Left lung (tissue), 10 donors: ENCODE results near the gene KLHL14. TPM values are rescaled to one million over a fixed set of nuclear protein-coding genes. Genes with fewer than 3 reads are reported as not detected.
"Not testable (repeated sequence)": the region's sequence is repeated elsewhere in the genome, so short reads cannot be mapped to it uniquely, and the experiment has no call there.

Experiments used
- ATAC-seq: fragments of 200-7000 bp; cut with Tn5 transposase; one replicate; pipeline ENCODE4 v1.9.1; 2020; ENCODE audit warnings: moderate library complexity
- DNase-seq, 4 donors: peaks; one replicate each; pipeline ENCODE4 v3.0.0-alpha.2; 2013 to 2020
- H3K27ac ChIP-seq, 2 donors: fragments of 200-600 bp; sonication (generic) in 1 of 2; one replicate each; pipeline versions ENCODE4 v1.5.0 to v1.8.0; 2020 to 2021
- H3K27me3 ChIP-seq, 2 donors: fragments of 200-600 bp; sonication (generic) in 1 of 2; one replicate each; pipeline versions ENCODE4 v1.5.0 to v1.8.0; 2020 to 2021
- H3K36me3 ChIP-seq, 2 donors: fragments of 200-600 bp; sonication (generic) in 1 of 2; one replicate each; pipeline versions ENCODE4 v1.5.0 to v1.8.0; 2020 to 2021
- H3K4me1 ChIP-seq, 2 donors: fragments of 200-600 bp; one replicate each; pipeline ENCODE4 v1.8.0; 2021
- H3K4me3 ChIP-seq, 2 donors: fragments of 200-600 bp; sonication (generic) in 1 of 2; one replicate each; pipeline versions ENCODE4 v1.5.0 to v1.8.0; 2020 to 2021; ENCODE audit warnings: mild to moderate bottlenecking in 1 of 2
- H3K9me3 ChIP-seq, 2 donors: fragments of 200-600 bp; sonication (generic) in 1 of 2; one replicate each; pipeline versions ENCODE4 v1.5.0 to v1.8.0; 2020 to 2021
- CTCF ChIP-seq, 2 donors: fragments of 200-600 bp; sonication (generic) in 1 of 2; IDR thresholded peaks; one replicate each; pipeline versions ENCODE4 v1.5.0 to v1.8.0; 2021; ENCODE audit warnings: antibody characterized with exemption in 2 of 2
- intact Hi-C, 2 donors: fragments of 100-400 bp; cut with DNase I; formaldehyde crosslinking; loops; one replicate each; pipeline versions ENCODE4 v1.11.2 to v1.14.2; 2022
- polyA plus RNA-seq, 6 donors: library from polyadenylated mRNA; unstranded; fragments of 120-200 nt; gene quantifications; one replicate each; pipeline ENCODE4 v1.2.1, GENCODE V29; 2013; ENCODE audit not compliant: insufficient read length in 6 of 6
- total RNA-seq, 2 donors: library from RNA; stranded (reverse); fragmentation: NEBNext Ultra II Directional; extraction: Animal tissue kit (Norgen Biotek cat#: 25700); gene quantifications; one replicate each; pipeline ENCODE4 v1.2.1, GENCODE V29; 2021
- donor health status: DM: no; HTN: yes; CAD: no.
- donor health status: DM: no; HTN: no; CAD: no.

Gene KLHL14
- total and polyA plus RNA-seq, 8 donors, result 0.20 to 1.4 (median 1.2) TPM

GRCh38 chr18:32802591-32803451 is 30.0 kb upstream of the KLHL14 start:
- Histone ChIP-seq H3K27ac (no peak overlapping the region), H3K9me3 (peaks cover 0 to 13% of the 10 kb centered on the region in 2 donors), H3K36me3 (no peaks in the 10 kb centered on the region), H3K4me3 (no peak overlapping the region), H3K27me3 (no peaks in the 10 kb centered on the region), H3K4me1 (no peaks in the 10 kb centered on the region)
- ATAC-seq, result no peak
- no peak for TF ChIP-seq CTCF (IDR thresholded peaks at IDR 0.05)
- intact Hi-C loops, result no loop called here
- DNase-seq, result no peak

- ATAC-seq, result no peak
- Histone ChIP-seq H3K4me3 (no peak overlapping the region), H3K27ac (no peak overlapping the region), H3K9me3 (peaks cover 0 to 13% of the 10 kb centered on the region in 2 donors), H3K4me1 (no peaks in the 10 kb centered on the region), H3K36me3 (no peaks in the 10 kb centered on the region), H3K27me3 (no peaks in the 10 kb centered on the region)
- no peak for TF ChIP-seq CTCF (IDR thresholded peaks at IDR 0.05)
- DNase-seq, result no peak
- intact Hi-C loops, result no loop called here
Measured at GRCh38 chr18:32801228-32801627, 28.4 kb upstream of the KLHL14 start.

- no peak overlapping the region for H3K27ac ChIP-seq
- H3K36me3 ChIP-seq, result no peaks in the 10 kb centered on the region
- intact Hi-C loops, result no loop called here
- H3K27me3 ChIP-seq, result no peaks in the 10 kb centered on the region
- H3K4me1 ChIP-seq, result no peaks in the 10 kb centered on the region
- peaks cover 0 to 16% of the 10 kb centered on the region in 2 donors for H3K9me3 ChIP-seq
- DNase-seq (no peak), ATAC-seq (no peak)
- no peak for TF ChIP-seq CTCF (IDR thresholded peaks at IDR 0.05)
- H3K4me3 ChIP-seq, result no peak overlapping the region
Measured at GRCh38 chr18:32798209-32798960, 25.6 kb upstream of the KLHL14 start.

- ATAC-seq, H3K36me3 ChIP-seq, H3K27me3 ChIP-seq, H3K4me1 ChIP-seq, H3K27ac ChIP-seq, intact Hi-C loops, H3K4me3 ChIP-seq: not testable (repeated sequence)
- peak in 1 of 4 donors; percentile 50 for DNase-seq
- H3K9me3 ChIP-seq, result peaks cover 0 to 16% of the 10 kb centered on the region in 2 donors
Measured at GRCh38 chr18:32794667-32795066, 21.8 kb upstream of the KLHL14 start.

- no peak for TF ChIP-seq CTCF (IDR thresholded peaks at IDR 0.05)
- no peaks in the 10 kb centered on the region for H3K4me1 ChIP-seq
- DNase-seq (no peak), ATAC-seq (no peak)
- H3K4me3 ChIP-seq, result no peak overlapping the region
- H3K27me3 ChIP-seq, result peaks cover 0 to under 1% of the 10 kb centered on the region in 2 donors
- H3K27ac ChIP-seq, result no peak overlapping the region
- H3K36me3 ChIP-seq, result no peaks in the 10 kb centered on the region
- intact Hi-C loops, result no loop called here
- no peaks in the 10 kb centered on the region for H3K9me3 ChIP-seq
Measured at GRCh38 chr18:32779010-32779409, 6.2 kb upstream of the KLHL14 start.
